Thoracic aorta endothelial cell (primary cell): ENCODE measurements around the gene CSTA. TPM values are rescaled to one million over a fixed set of nuclear protein-coding genes. Genes with fewer than 3 reads are reported as not detected.

ENCODE experiments used
- total RNA-seq: library from RNA; depleted of rRNA; stranded (reverse); fragments of >200 nt; gene quantifications from 2 replicates; pipeline ENCODE4 v1.2.3, GENCODE V29; 2012

CSTA gene, protein sequence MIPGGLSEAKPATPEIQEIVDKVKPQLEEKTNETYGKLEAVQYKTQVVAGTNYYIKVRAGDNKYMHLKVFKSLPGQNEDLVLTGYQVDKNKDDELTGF
- not detected in 2 replicates for total RNA-seq

DNA sequence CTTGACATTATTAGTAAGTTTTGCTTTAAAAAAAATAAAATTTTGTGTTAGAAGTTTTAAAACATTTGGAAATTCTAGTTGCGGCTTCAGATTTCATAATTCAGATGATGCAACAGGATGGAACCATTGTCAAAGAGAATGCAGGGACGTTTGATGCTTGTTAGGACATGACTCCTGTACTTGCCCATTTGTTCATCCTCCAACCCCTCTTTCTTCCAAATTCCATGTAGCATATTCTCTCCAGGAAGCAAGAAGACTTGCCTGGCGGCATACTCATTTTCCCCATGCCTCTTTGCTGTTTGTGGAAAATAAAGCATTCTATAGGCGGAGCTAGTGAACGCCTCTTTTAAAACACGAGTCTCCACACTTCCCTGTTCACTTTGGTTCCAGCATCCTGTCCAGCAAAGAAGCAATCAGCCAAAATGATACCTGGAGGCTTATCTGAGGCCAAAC, at the start of gene CSTA:
TSS of gene CSTA (plus strand) at position 378 of the 453 bp plus-strand sequence. CDS start at position 423, 45 bp downstream.

DNA sequence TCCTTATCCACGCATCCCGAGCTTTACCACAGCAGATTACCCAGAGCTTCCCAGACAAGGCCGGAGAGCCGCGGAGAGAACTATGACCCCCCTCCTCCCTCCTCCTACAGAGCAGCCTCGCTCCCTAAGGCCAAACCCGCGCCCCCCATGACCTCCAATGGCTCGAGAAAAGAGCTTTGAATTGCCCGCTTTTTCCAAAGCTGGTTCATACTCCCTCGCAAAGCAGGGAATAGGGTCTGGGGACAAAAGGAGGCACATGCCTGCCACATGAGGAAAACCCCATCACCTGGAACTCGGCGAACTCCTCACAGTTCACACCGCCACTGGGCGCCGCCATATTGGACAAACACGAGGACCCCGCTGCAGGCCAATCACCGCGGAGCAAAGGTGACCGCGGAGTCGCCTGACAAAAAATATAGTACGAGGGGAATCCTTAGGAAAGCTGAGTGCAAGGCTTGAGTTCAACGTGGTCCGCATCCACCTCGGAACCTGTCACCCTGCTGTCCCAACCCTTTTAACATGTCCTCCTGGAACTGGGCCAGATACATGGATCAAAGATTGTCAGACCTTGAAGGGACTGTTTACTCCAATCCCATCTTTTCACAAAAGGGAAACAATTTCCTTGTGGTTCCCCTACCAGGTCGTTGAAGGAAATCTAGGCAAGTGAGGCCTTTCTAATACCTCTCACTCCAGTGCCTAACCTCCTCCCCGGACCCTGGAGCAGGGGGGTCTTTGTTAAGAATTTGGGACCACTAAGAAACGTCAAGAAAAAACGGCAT, 58.0 kb downstream of the CSTA start, which contains the start of gene MIX23:
TSS of gene MIX23 (minus strand) at position 344 of the 779 bp plus-strand sequence. CDS start at position 337, 7 bp downstream.

DNA sequence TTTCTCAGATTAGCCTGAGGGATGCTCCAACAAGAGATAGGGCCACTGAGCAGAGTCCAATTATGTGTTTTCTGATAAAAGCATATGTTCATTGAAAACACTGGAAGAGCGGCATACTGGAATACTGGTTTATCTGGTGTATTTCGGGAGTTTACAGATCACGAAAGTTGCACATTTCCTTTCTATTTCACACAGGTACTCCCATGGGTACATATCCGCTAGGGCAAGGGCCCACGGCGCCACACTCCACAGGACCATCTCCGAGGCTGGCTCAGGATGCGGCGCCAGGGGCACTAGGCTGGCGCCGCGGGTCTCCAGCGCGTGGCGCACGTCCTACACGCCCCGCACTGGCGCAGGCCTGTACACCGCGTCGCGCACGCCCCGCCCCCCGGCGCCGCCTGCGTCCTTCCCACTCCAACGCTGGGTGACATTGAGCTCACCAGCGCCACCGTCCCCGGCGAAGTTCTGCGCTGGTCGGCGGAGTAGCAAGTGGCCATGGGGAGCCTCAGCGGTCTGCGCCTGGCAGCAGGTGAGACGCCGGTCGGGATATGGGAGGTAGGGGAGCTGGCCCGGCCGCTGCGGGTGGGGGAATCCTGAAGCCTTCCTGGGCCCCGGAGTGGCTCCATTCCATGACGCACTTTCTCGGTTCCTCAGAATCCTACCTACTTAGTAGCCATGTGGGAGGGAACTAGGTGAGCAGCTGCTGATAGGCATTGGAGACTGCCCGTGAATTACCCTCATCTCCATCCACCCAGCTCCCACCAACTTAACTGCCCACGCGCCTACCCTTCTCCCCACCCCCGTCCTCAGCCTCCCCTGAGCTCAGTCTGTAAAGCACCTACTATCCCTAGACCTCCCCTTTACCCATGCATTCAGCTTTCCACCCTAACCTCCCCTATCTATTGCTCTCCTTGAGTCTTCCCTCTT, 59.0 kb downstream of the CSTA start, which contains the start of gene FAM162A:
TSS of gene FAM162A (plus strand) at position 412 of the 927 bp plus-strand sequence. CDS start at position 496, 84 bp downstream.

Other genes starting within 250 kb of the CSTA start
- not detected in 2 replicates for gene CASR, start 141.6 kb upstream of the CSTA start, total RNA-seq
- gene MIX23, start 58.0 kb downstream of the CSTA start, total RNA-seq: 42.3 and 45.9 TPM in 2 replicates
- gene FAM162A, start 58.9 kb downstream of the CSTA start, total RNA-seq: 21.0 and 24.6 TPM in 2 replicates
- gene WDR5B, start 90.8 kb downstream of the CSTA start, total RNA-seq: 5.5 and 5.9 TPM in 2 replicates
- gene KPNA1, start 189.7 kb downstream of the CSTA start, total RNA-seq: 81.4 and 98.1 TPM in 2 replicates
- gene PARP9, start 239.1 kb downstream of the CSTA start, total RNA-seq: 13.8 and 17.8 TPM in 2 replicates
- 23.7 and 29.9 TPM in 2 replicates for gene DTX3L, start 239.1 kb downstream of the CSTA start, total RNA-seq